NCI-H1436 treated with DMSO at 0.1 percent for 48 hours (cell line): ENCODE data around the gene PSMB7.
A peak's percentile ranks its signal among the peaks of the same experiment; 100 is the strongest.

Source experiments
- DNase-seq: peaks from one replicate; lab custom pipeline; 2025; lab: John Stamatoyannopoulos, UW

Gene PSMB7

GRCh38 chr9:124415102-124415851 lies at the start of gene PSMB7:
Gene PSMB7, minus strand, starts transcription at chr9:124415442. Its CDS starts 17 bp downstream, at chr9:124415425.
- DNase-seq: peak; percentile 85

DNA sequence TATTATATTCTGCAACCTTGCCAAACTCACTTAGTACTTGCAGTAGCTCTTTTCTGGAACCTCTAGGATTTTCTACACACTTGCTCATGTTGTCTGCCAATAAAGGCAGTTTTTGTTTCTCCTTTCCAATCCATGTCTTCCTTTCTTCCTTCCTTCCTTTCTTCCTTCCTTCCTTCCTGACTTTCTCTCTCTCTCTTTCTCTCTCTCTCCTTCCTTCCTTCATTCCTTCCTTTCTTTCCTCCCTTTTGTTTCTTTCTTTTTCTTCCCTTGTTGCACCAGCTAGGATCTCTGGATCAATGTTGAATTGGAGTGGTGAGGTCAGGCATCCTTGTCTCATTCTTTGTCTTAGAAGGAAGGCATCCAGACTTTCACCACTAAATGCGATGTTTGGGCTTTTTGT lies 47.5 kb upstream of the PSMB7 start:
- no peak for DNase-seq

GRCh38 chr9:124458441-124458840 lies 43.2 kb upstream of the PSMB7 start:
- no peak for DNase-seq

DNA sequence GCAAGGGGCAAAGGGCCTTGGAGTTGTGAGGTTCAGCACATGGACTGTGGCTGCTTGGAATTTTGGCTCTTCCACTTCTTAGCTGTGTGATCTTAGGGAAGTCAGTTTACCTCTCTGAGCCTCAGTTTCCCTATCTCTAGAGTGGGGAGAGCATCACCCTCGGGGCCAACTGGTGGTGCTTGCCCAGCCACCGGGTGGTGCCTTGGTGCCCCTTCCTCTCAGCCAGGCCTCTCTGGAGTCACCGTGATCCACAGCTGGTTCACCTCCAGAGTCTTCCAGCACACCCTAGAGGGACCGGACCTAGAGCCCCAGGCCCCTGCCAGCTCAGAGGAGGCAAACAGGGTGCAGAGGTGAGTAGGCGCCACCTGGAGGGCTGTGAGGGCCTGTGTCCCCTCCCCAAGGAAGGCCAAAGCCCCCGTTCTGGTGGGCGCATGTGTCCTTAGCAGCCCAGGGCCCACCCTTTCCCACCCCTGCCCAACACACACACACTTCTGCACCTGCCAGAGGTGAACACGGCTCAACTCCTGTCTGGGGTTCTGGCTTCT lies 42.7 kb upstream of the PSMB7 start:
- no peak for DNase-seq

- no peak for DNase-seq
Observed at GRCh38 chr9:124457079-124457886, 42.0 kb upstream of the PSMB7 start.

DNA sequence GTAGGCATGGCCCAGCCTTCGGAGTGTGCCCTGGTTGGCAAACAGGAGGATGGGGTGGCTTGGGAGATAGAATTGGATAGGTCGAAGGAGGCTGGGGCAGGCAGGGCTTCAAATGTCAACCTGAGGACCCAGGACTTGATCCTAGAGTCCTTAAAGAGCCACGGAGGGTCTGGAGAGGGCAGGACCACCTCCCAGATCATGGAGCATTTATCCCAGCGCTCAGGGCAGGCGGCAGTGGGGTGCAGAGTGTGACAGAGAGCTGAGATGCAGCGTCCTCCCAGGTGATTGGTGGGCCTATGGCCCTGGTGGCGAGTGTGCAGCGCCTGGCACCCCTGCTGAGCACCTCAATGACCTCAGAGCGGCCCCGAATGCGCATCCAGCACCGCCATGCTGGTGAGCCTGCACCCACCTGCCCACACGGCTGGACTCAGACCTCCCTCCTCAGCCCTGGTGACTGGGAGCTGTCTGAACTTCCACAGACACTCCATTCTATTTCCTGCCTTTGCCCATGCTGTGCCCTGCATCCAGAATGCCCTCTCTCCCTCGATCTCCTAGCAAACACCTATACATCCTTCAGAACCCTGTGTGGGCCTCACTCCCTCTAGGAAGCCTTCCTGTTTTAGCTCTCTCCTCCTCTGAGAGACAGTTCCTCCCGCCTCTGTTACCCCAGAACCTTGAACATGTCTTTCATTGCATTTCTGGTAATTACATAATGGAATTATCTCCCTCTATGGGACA lies 41.3 kb upstream of the PSMB7 start:
- no peak for DNase-seq

- DNase-seq: no peak
Observed at GRCh38 chr9:124455820-124456219, 40.6 kb upstream of the PSMB7 start.

DNA sequence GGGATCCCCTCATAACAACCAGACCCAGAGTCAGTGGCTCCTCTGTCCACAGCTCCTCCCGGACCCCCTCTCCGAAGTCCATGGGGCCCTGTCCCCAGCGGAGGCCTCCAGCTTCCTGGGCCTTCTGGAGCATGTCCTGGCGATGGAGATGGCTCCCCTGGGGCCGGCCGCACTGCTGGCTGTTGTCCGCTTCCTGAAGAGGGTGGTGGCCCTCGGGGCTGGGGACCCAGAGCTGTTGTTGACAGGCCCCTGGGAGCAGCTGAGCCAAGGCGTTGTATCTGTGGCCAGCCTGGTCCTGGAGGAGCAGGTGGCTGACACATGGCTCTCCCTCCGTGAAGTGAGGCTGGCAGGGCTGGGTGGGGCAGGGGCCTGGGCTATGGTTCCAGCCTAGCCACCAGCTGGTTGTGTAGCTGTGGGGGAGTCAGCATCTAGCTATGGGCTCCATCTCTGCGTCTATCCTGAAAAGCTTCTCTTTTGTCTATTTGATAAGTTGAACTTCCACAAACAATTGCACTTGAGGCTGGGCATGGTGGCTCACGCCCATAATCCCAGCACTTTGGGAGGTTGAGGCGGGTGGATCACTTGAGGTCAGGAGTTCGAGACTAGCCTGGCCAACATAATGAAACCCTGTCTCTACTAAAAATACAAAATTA lies 39.7 kb upstream of the PSMB7 start:
- DNase-seq: no peak

- no peak for DNase-seq
Observed at GRCh38 chr9:124454296-124454695, 39.1 kb upstream of the PSMB7 start.

GRCh38 chr9:124453586-124454191 lies 38.4 kb upstream of the PSMB7 start:
- no peak for DNase-seq

GRCh38 chr9:124452841-124453585 lies 37.8 kb upstream of the PSMB7 start:
- DNase-seq: no peak

GRCh38 chr9:124452326-124452725 lies 37.1 kb upstream of the PSMB7 start:
- DNase-seq: no peak

DNA sequence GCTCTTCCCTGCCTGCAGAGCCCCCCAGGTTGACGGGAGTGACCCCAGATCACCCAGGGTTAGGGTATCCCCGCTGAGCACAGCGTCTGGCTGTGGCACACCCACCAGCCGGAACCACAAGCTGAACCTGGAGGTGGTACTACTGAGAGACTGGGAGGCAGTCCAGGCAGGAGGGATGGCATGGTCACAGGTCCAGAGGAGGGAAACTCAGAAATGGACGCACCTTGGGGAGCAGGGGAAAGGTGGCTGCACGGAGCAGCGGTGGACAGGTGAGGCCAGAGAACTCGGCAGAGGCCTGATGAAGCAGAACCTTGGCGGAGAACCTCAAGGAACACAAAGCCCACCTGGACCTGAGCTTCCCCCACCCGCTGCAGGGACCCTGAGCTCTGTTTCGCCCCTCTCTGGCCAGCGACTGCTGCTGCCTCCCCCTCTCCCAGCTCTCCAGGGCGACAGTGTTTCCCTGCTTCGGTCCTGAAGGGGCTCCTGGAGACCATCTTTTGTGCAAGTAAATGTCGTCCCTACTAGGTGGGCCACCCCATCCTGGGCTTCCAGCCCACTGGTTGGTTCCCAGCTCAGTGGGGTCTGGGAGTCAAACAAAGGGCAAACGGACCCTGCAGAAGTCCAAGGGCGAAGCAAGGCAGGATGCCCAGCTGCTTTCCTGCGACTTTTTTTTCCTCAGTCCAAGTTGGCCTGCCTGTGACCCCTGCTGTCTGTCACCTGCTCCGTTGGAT lies 35.9 kb upstream of the PSMB7 start:
- no peak for DNase-seq

DNA sequence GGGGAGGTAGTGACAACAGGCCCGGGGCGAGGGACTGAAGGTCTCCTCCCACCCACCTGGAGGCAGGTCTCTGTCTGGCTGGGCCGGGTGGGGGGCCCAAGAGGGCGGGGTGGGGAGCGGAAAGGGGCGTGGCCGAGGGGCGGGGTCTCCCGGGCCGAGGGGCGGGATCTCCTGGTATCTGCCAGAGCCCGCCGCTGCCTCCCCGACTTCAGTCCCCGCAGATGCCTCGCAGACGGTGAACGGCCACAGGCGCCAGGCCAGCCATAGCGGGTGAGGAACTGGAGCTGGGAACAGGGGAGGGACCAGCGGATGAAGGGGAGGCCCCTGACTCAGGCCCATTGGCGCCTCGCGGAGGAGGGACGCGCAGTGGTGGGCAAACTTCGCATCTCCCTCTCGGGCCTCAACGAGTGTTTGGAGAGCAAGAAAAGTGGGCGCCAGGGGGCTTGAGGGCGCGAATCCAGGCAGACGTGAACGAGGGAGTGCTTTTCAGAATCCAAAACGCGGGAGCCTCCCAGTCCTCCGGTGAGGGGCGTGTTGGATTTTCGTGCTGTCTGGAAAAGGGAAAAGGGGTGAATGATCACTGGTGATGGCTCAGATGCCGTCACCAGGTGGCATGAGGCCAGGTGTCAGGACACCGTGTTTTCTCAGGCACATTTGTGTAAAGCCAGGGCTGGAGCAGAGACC lies 35.1 kb upstream of the PSMB7 start, which contains the start of gene ADGRD2:
Gene ADGRD2, plus strand, starts transcription at position 211 of the 684 bp plus-strand sequence. CDS start 1,216 bp downstream, outside the sequence.
- DNase-seq: no peak

- DNase-seq: no peak
Observed at GRCh38 chr9:124449381-124450151, 34.3 kb upstream of the PSMB7 start.

GRCh38 chr9:124448019-124448418 lies 32.8 kb upstream of the PSMB7 start:
- no peak for DNase-seq

GRCh38 chr9:124447297-124447661 lies 32.0 kb upstream of the PSMB7 start:
- no peak for DNase-seq

DNA sequence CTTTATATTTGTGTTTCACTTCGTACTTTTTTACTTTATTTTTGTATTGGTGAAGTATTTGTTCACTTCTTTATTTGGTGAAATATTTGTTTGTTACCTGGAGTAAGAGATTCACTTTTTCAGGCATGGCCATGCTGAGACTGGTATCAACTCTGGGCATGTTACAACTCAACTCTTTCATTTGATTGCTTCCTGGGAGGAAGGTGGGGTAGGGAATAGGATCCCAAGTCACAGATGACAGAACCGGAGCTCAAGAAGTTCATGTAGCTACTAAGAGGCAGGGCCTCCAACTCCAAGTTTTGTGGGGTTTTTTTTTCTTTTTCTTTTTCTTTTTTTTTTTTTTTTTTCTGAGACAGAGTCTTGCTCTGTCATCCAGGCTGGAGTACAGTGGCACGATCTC lies 28.9 kb upstream of the PSMB7 start:
- DNase-seq: no peak

DNA sequence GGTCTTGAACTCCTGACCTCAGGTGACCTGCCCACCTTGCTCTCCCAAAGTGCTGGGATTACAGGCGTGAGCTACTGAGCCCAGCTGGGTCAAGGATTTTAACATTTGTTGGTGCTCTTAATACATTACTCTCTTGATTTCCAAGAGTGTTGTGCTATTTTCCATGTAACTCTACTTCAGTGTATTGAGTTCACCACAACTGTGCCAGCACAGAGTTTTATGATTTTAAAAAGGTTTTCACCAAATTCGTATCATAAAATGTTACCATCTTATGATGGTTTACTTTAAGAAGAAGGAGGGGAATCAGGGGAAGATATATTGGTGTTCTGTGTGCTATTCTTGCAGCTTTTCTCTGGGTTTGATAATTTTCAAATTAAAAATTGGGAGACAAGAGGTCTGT lies 28.4 kb upstream of the PSMB7 start:
- DNase-seq: no peak
